Measurements from ENCODE around the gene ALDH8A1. TPM values are rescaled to one million over a fixed set of nuclear protein-coding genes. Genes with fewer than 3 reads are reported as not detected.

ALDH8A1 gene
- total and polyA plus RNA-seq, 2 of the 13 experiments (the other 11 are each of a cell fraction or from before 2014, with no cell fraction given), result 1.1 to 3.4 TPM

DNA sequence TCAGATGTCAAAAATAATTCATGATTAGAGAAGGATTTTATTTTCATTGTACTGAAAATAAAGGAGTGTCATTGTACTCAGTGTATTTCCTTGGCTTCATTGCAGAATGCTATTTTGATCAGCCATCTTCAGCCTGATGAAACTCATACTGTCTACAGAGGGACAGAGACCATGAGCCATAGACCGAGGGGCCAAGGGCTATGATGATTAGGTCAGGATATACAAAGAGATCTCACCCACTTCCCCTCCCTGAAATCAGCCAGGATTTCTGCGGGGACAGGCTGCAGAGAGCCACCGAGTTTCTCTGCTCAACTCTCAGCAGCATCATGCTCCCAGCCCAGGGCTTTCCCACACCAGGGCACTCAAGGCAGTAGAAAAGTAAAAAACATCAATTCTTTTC lies 47.0 kb downstream of the ALDH8A1 start (continued):
- TF ChIP-seq, protein P1, sequence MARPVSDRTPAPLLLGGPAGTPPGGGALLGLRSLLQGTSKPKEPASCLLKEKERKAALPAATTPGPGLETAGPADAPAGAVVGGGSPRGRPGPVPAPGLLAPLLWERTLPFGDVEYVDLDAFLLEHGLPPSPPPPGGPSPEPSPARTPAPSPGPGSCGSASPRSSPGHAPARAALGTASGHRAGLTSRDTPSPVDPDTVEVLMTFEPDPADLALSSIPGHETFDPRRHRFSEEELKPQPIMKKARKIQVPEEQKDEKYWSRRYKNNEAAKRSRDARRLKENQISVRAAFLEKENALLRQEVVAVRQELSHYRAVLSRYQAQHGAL (CRISPR knock-in tag; IDR thresholded peaks at IDR 0.05; ENCODE audit: not compliant biosample characterization), result no peak
- TF ChIP-seq ZFY (CRISPR knock-in tag; IDR thresholded peaks at IDR 0.05), result no peak
- TF ChIP-seq, protein P2, sequence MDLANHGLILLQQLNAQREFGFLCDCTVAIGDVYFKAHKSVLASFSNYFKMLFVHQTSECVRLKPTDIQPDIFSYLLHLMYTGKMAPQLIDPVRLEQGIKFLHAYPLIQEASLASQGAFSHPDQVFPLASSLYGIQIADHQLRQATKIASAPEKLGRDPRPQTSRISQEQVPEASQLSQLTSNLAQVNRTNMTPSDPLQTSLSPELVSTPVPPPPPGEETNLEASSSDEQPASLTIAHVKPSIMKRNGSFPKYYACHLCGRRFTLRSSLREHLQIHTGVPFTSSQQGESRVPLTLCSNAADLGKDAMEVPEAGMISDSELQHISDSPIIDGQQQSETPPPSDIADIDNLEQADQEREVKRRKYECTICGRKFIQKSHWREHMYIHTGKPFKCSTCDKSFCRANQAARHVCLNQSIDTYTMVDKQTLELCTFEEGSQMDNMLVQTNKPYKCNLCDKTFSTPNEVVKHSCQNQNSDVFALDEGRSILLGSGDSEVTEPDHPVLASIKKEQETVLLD (CRISPR knock-in tag; IDR thresholded peaks at IDR 0.05; ENCODE audit: low read depth), result no peak
- TF ChIP-seq, protein P3, sequence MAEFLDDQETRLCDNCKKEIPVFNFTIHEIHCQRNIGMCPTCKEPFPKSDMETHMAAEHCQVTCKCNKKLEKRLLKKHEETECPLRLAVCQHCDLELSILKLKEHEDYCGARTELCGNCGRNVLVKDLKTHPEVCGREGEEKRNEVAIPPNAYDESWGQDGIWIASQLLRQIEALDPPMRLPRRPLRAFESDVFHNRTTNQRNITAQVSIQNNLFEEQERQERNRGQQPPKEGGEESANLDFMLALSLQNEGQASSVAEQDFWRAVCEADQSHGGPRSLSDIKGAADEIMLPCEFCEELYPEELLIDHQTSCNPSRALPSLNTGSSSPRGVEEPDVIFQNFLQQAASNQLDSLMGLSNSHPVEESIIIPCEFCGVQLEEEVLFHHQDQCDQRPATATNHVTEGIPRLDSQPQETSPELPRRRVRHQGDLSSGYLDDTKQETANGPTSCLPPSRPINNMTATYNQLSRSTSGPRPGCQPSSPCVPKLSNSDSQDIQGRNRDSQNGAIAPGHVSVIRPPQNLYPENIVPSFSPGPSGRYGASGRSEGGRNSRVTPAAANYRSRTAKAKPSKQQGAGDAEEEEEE (CRISPR knock-in tag; IDR thresholded peaks at IDR 0.05; ENCODE audit: borderline replicate concordance), result no peak
- no peak for TF ChIP-seq AGO1 (IDR thresholded peaks at IDR 0.05; ENCODE audit: low read depth, low read length, poor library complexity, severe bottlenecking)

DNA sequence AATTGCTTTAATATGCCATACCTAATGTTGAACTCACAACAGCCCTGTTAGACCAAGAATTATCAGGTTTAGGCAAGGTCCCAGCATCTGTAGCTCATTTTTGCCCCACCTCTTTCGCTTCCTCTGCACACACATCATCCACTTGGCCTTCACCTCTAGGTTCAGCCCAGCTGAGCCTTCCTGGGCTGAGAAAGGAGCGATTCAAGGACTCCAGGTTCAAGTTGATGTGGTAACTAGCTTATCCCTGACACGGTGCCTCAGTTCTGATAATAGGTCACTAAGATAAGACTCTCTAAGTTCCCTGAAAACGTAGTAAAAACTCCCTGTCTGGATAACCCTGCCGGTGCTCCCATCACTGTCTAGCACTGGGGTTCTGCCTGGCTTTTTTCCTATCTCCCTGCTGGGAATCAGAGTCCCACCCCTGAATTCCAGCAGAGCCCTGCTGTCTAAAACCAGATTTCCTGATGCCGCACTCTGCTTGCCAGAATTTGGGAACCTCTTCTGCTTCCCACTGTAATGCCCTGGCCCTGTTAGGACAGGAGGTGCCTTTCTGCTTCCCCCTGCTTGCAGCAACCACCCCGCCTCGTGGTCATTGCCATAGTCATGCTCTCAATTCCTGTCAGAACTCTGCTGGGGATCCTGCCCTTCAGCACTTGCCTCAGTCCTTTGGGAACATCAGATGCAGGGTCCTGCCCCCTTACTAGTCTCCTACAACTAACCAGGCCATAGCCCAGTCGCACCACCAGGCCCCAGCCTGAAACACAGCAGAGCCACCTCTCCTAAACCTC lies 47.6 kb downstream of the ALDH8A1 start:
- POLR2A ChIA-PET, result no interaction called here
- 30% methylated on average over 9 of the region's 9 CpGs for WGBS (ENCODE audit: low lambda C conversion rate)
- no peaks in the 10 kb centered on the region for H3K36me3 ChIP-seq (replicated peaks in 1 of 2; ENCODE audit: control insufficient read depth in 1 of 2, insufficient read depth in 2 of 2, low read length in 2 of 2)
- no peak for TF ChIP-seq ZNF331 (CRISPR knock-in tag; IDR thresholded peaks at IDR 0.05)
- no peak for TF ChIP-seq ATF7-NPFF (CRISPR knock-in tag; IDR thresholded peaks at IDR 0.05; ENCODE audit: low read depth)
- TF ChIP-seq PAF1 (CRISPR knock-in tag; IDR thresholded peaks at IDR 0.05), result no peak
- no peak for TF ChIP-seq ZNF644 (CRISPR knock-in tag; IDR thresholded peaks at IDR 0.05; ENCODE audit: low read depth)
- TF ChIP-seq ZFP36L2 (CRISPR knock-in tag; IDR thresholded peaks at IDR 0.05), result no peak
- no peak for TF ChIP-seq SALL1 (CRISPR knock-in tag; IDR thresholded peaks at IDR 0.05)
- TF ChIP-seq, protein P4, sequence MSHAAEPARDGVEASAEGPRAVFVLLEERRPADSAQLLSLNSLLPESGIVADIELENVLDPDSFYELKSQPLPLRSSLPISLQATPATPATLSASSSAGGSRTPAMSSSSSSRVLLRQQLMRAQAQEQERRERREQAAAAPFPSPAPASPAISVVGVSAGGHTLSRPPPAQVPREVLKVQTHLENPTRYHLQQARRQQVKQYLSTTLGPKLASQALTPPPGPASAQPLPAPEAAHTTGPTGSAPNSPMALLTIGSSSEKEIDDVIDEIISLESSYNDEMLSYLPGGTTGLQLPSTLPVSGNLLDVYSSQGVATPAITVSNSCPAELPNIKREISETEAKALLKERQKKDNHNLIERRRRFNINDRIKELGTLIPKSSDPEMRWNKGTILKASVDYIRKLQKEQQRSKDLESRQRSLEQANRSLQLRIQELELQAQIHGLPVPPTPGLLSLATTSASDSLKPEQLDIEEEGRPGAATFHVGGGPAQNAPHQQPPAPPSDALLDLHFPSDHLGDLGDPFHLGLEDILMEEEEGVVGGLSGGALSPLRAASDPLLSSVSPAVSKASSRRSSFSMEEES (CRISPR knock-in tag; IDR thresholded peaks at IDR 0.05), result no peak
- TF ChIP-seq, protein P5, sequence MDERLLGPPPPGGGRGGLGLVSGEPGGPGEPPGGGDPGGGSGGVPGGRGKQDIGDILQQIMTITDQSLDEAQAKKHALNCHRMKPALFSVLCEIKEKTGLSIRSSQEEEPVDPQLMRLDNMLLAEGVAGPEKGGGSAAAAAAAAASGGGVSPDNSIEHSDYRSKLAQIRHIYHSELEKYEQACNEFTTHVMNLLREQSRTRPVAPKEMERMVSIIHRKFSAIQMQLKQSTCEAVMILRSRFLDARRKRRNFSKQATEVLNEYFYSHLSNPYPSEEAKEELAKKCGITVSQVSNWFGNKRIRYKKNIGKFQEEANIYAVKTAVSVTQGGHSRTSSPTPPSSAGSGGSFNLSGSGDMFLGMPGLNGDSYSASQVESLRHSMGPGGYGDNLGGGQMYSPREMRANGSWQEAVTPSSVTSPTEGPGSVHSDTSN (CRISPR knock-in tag; IDR thresholded peaks at IDR 0.05), result no peak

More for the DNA sequence above, 47.6 kb downstream of the ALDH8A1 start:
- CTCF ChIA-PET (ENCODE audit: low intra/inter-chr PET ratio, low total read pairs), result no interaction called here
- no peak overlapping the region for H3K27ac ChIP-seq (ENCODE audit: extremely low read length, insufficient read depth, low read length)
- intact Hi-C loops (cut with micrococcal nuclease; ENCODE audit: unreplicated experiment) (no loop called here), in situ Hi-C loops (cut with HindIII; ENCODE audit: extremely low pct_ligation_motif_present, low pct_unique_long_range_greater_than_20kb) (no loop called here)
- FAIRE-seq, result no peak
- ATAC-seq, result peak; percentile 69
- no peak overlapping the region for H3K4me2 ChIP-seq (ENCODE audit: low read depth, low read length)
- H3K9me3 ChIP-seq (ENCODE audit: low read length), result no peaks in the 10 kb centered on the region
- no peak overlapping the region for H3K4me3 ChIP-seq (replicated peaks in 1 of 3; ENCODE audit: insufficient read depth in 1 of 3, low read depth in 2 of 3, low read length in 3 of 3)
- H3K4me1 ChIP-seq (ENCODE audit: insufficient read depth, low read length), result no peaks in the 10 kb centered on the region
- DNase-seq (ENCODE audit: low spot score), result no peak
- H3K79me2 ChIP-seq (ENCODE audit: insufficient read depth, low read length), result no peaks in the 10 kb centered on the region
- H3K27me3 ChIP-seq (ENCODE audit: control insufficient read depth in 1 of 2, insufficient read depth in 2 of 2, low read length in 2 of 2), result no peaks in the 10 kb centered on the region
- no peaks in the 10 kb centered on the region for H4K20me1 ChIP-seq (ENCODE audit: insufficient read depth, low read length)
- BruUV-seq (replicated peaks), result no TSS peak
- H3K9ac ChIP-seq (ENCODE audit: insufficient read depth, low read depth, low read length), result no peak overlapping the region
- H2AFZ ChIP-seq (ENCODE audit: low read length), result no peak overlapping the region

All from HepG2 (cell line).